8988T (cell line): ENCODE results near the gene EYS.
"Not testable (repeated sequence)": the region's sequence is repeated elsewhere in the genome, so short reads cannot be mapped to it uniquely, and the experiment has no call there.

ENCODE experiments used
- DNase-seq: peaks from one replicate; pipeline ENCODE4 v3.0.0; 2011

Gene EYS

DNA sequence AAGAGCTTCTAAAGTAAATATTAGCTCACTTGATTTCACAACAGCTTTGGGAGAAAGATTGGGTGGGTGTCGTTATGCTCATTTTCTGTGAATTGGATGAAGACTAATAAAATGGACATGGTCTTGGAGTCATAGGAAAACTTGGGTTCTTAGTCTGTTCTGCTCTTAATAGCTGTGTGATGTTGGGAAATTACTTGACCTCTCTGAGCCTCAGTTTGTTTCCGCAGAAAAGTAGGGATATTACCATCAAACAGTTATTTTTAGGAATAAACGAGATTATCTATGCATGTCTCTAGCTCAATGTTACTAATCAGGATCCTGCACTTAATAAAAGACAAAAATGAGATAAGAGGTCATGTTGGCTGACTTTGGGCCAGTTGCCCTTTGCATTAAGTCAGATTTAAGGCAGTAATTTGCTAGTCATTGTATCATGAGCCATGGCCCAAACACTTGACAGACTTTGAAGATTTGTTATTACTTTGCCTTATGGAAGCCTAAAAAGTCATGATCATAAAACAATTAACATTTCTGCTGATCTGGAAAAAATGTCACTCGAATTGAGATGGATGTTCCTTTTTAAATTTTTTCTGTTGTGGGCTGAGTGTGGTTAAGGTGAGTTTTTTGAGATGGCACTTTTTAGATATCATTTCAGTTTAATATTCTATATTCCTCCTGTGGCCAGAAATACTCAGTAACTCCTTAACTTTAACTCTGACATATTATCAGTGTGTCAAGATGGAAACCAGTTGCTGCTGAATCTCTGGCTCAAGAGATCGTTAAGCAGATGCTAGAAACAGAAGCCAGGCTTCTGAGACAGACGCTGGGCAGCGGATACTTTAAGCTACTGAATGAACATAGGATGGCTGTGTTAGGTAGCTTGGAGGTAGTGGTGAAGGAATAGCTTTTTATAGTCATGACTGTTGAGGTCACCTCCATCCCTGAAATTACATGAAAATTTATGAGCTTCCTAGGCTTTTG, 1779.8 kb downstream of the EYS start:
- DNase-seq = no peak

DNA sequence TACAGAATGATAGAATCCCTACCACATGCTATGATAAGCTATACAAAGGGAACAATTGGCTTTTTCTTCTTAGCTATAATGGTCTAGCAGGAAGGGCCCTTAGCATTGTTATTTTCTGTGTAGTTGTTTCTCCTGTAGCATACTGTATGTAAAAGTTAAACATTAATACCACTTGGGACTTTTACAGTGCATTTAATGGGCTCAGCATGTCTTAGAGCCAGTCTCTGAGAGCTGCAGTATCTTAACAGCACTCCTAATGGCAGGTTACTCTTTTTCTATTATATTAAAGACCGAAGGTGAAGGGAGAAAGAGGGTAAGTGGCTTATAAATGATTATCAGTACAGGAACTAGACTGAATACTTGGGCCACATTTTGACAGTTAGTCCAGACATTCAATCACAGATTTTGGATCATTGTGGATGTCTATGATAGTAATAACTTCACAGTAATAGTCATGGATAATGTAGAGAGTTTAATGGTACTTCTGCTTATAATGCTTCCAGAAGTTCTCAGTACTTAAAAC, 1780.7 kb downstream of the EYS start:
- DNase-seq = no peak

DNA sequence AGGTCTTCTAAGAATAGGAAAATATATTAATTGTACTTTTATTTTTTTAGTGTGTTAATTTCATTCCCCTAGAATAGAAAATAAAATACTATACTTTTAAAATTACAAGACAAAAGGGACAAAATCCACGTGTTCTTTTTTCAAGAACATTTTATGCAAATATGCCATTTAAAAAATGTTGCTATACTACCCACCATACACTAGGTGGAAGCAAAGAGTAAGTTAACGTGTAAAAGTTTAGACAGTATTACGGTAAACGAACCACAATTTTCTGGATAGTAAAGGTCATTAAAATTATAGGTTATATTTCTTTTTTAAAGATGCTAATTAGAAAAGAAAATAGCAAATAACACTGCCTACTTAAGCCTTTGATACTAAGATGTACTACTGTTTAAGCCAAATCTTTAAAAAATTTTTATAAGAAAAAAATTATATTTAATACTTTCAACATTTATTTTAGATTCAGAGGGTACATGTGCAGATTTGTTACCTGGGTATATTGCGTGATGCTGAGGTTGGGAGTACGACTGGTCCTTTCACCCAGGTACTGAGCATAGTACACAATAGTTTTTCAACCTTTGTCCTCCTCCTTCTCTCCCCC, 1783.8 kb downstream of the EYS start:
- DNase-seq = no peak

DNA sequence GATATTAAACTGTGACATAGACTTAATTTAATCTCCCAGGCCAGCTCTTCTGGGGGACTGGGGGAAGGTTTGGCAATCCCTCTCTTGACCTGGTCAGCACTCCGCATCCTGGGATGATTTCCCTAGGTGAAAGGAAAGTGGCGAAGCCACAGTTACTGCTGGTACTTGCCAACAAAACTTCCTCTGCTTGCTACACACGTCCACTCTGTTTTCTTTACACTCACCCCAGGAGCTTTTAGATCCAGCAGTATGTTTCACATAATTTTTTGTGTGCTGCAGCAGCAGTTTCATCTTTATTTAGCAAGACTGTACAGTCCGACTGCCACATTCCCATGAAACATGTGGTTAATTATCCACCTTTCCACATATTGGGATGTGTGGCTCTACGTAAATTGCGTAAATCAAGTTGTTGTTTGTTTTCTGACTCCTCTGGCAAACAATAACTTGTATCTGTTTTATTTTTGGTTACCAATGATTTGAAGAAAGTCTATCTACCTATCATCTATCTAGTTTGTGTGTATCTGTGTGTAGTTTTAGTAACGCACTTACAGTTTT, 1787.4 kb downstream of the EYS start:
- no peak for DNase-seq

DNA sequence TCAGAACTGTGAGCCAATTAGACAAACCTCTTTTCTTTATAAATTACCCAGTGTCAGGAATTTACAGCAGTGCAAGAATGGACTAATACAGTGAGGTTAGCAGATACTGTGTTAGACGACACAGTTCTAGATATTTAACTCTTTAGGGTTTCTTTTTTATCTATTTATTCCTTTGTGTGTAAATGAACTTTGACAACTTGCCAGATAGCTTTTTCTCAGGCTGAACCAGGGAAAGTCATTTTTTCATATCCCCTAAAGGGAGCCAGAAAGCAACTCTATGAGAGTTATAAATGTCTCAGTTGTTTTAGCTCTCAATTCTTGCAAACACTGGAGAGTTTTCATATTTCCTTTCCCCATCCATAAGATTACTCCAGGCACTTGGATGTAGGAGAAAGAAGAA, 1794.1 kb downstream of the EYS start:
- no peak for DNase-seq

DNA sequence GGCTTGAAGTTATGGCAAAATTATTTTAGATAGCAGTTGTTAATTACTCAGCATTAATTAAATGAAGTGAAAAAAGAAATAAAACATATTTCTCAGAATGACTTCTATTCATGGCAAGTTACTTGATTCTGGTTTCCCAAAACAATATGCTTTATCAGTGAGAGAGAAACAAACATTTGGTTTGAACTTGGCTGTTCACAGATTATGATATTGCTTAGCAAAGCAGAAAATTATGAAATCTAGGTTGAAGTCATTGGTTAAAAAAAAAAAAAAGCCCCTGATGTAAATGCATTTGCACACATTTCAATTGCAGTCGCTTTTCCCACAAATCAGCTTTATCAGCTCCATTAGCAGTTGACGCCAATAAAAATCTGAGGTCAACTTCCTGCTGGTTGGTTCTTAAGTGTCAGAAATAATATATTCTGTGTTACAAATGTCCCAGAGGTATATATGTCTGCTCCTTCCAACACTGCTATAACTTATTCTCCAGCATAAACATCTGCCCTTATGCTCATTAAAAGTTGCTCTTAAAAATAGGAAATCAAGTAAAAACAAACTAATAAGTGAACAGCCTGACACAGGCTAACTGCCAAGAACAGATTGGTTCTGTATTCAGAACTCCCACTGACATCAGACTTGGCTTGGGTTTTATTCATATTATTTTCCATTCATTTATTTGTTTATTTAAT, 1796.0 kb downstream of the EYS start:
- DNase-seq = no peak

DNA sequence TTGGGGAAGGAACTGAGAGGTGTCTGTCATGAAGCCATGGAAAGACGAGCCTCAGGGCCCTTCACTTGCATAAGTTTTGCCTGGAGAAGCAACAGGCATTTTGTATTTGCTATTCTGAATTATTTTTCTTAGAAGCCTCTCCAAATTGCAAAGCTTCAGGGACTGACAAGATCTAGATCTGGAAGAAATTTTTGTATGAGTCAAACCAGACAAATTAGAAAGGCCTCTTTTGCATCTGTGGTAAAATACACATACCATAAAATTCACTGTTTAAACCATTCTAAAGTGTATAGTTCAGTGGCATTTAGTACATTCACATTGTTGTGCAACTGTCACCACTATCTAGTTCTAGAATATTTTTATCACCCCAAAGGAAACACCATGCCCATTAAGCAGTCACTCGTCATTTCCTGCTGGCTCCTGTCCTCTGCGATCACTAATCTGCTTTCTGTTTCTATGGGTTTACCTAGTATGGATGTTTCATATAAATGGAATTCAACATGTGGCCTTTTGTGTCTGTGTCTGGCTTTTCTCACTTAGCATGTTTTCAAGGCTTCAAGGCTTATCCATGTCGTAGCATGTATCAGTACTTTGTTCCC, 1802.3 kb downstream of the EYS start:
- no peak for DNase-seq

DNA sequence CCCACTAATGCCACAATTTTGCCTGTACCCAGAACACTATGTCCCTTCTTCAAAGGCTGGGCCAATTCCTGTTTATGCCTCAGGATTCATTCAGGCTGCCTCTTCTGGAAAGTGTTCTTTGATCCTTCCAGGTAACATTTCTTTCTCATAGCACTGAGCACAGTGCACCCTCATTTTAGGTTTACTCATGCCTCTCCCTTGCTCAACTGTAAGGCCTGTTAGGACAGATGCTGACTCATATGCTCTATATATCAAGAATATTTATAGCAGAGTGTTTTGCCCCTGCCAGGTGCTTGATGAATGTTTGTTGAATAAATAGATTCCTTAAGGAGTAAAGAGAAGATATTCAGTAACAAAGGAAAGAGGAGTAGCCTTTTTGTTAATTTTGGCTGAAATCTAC, 1807.5 kb downstream of the EYS start:
- no peak for DNase-seq

DNA sequence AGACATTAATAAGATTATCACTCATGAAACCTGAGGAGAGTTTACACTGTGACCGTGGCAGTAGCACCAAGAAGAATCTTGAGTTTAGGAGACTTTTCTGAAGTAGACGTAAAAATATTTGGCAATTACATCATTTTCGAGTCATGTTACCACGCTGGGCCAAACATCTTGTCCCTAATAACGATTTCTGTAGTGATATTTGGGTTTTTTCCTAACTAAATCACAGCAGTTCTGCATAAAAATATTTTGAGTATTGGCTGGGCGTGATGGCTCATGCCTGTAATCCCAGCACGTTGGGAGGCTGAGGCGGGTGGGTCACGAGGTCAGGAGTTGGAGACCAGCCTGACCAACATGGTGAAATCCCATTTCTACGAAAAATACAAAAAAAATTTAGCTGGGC, 1809.1 kb downstream of the EYS start:
- no peak for DNase-seq

DNA sequence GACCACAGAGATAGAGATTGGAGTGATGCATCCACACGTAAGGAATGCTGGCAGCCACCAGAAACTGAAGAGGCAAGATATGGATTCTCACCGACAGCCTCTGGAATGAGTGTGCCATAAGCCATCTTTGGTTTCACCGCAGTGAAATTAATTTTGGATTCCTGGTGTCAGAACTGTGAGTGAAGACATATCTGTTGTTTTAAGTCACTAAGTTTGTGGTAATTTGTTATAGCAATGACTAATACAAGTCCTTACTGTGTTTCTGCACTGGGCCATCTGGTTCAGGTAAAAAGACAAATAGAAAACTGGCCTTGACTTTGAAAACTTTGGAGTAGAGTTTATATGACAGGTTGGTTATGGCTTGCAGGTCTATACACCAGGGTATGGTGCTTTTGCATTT, 1809.6 kb downstream of the EYS start:
- no peak for DNase-seq

DNA sequence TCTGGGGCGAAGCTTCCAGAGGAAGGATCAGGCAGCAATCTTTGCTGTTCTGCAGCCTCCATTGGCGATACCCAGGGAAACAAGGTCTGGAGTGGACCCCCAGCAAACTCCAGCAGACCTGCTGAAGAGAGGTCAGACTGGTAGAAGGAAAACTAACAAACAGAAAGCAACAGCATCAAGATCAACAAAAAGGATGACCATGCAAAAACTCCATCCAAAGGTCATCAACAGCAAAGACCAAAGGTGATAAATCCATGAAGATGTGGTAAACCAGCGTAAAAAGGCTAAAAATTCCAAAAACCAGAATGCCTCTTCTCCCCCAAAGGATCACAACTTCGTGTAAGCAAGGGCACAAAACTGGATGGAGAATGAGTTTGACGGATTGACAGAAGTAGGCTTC, 1818.6 kb downstream of the EYS start:
- DNase-seq = no peak

DNA sequence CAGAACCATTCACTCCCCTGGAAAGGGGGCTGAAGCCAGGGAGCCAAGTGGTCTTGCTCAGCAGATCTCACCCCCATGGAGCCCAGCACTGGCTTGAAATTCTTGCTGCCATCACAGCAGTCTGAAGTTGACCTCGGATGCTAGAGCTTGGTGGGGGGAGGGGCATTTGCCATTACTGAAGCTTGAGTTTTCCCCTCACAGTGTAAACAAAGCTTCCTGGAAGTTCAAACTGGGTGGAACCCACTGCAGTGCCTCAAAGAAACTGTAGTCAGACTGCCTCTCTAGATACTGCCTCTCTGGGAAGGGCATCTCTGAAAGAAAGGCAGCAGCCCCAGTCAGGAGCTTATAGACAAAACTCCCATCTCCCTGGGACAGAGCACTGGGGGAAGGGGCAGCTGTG, 1819.2 kb downstream of the EYS start:
- not testable (repeated sequence) for DNase-seq

DNA sequence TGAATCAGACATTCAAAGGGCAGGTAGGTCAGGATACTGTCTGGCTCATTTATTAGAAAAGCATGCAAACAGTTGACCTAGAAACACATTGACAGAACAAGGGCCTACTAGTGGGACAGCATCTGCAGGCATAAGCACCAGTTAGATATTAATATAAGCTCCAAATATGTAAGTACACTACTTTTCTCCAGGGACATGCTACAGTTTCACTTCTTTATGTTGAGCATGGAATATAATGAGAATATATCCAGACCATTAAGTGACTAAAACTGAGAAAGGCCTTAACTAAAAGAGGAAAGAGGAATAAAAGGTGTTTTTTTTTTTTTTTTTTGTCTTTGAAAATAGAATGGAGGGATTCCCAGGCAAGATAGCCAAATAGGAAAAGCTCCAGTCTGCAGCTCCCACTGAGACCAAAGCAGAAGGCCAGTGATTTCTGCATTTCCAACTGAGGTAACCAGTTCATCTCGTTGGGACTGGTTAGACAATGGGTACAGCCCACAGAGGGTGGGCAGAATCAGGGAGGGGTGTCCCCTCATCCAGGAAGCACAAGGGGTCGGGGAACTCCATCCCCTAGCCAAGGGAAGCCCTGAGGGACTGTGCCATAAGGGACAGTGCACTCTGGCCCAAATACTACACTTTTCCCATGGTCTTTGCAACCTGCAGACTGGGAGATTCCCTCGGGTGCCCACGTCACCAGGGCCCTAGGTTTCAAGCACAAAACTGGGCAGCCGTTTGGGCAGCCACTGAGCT, 1819.8 kb downstream of the EYS start:
- DNase-seq = no peak

DNA sequence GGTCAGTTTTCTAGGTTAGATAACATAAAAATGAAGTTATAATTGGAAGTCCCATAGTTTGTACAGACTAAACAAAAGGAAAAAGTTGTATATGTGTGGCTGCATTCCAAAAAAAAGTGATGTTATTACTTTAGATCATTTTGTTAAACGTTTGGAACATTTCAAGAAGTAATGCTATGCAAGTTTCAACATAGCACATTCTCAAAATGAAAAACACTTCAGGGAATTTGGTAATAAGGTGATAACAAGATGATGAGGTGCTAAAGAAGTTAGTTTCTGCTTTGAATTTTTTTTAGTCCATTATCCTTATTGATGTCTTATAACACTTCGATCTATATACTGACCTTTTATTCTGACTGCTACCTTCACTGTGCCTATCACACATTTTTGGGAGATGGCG, 1820.7 kb downstream of the EYS start:
- DNase-seq = no peak

DNA sequence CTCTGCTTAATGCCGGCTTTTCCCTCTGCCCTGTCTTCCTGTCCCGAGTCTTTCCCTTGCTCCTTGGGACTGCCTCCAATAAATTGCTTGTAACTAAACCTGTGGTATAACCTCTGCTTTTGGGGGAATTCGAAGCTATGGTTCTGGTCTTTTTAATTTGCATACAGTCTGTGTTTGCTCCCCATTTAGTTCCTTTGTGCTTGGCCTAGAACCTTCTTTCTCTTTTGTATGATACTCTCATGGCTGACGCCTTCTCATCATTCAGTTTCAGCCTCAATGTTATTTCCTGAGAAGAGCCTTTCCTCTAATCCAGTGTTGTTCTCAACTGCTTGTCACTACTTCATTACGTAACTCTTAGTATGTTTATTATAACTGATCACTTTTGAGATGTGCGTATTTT, 1823.4 kb downstream of the EYS start:
- DNase-seq = no peak

DNA sequence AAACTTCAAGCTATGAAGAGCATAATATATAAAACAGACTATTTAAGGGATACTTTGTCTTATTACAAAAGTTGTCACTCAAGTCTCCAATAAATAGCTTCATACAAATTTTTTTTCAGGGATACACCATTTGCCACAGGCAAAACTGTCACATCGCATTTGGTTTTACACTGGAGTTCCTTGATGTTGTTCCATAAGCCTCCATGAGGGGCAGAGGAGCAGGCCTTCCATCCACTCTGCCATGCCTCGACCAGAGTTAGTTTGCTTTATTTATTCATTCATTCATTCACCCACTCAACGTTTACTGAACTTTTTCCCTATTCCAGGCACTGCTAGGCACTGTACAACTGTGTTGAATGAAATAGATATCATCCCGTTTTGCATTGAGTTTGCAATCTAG, 1824.8 kb downstream of the EYS start:
- DNase-seq = no peak

DNA sequence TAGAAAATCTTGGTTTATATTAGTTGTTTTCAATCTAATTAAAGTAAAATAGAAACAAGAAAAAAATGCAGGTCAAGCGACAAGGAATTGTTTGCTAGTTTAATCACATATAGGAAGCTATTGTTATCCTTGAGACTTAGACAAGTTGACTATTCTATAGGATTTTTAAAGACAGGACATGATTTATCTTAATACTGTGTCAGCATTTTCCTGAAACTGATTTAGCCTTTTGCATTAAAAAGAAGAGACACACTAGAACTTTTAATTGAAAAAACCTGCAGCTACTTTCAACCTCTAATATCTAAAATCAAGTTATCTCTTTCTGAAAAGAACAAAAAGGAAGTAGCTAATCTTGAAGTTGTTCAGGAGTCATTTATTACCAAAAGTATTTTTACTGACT, 1825.2 kb downstream of the EYS start:
- DNase-seq = no peak

DNA sequence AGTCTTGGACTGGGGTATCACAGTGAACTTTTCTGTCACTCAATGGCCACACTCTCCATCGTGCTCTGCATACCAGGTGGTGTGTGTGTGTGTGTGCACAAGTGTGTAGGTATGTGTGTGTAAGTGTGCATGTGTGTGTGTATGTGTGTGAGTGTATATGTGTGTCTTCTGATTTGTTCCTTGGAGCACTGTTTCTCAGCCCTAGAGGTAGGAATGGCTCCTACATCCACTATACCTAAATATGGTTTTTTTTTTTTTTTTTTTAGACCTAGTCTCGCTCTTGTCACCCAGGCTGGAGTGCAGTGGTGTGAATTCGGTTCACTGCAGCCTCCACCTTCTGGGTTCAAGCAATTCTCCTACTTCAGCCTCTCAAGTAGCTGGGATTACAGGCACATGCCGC, 1834.8 kb downstream of the EYS start:
- no peak for DNase-seq

DNA sequence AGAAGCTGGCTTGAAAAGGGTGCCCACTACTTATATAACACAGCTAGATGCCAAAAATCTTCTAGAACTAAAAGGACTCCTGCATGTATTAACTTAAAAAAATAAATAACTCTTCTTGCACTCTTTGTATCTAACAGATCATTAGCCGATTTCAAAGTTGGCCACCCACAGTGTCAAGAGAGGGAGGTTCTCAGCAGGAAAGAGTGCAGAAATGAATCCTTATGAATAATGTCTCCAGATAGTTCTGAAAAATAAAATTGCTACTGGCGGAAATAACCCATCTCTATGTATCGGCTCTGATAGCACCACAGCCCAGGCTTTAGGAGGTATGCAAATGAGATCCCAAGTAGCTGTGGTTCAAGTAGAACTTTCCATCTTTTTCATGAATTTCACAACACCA, 1838.7 kb downstream of the EYS start:
- DNase-seq = no peak

DNA sequence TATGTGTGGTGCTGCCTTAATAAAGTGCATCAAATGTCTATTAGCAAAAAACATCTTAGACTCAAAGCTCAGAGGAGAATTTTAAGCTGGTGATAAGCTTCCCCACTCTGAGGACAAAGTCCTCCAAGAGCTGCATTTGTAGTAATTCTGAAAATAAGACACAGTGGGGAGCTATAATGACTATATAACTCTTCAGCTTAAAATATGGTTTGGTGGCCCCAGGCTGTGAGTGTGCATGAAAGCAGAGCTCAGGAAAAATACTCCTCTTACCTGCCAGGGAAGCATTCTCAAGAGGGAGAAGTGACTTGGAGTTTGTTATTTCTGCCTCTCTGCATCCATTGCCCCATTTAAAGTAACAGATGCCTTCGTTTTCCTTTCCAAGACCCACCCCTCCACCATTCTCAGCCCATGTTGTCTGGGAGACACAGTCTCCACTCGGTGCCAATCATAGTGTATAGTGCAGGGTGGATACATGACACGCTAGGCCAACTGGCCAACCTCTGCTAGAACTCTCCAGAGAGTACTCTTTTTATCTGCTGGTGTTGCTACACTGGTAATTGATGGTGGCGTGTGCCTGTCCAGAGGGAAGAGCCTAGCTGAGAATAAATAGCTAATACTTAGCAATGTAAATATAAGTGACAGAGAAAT, 1842.2 kb downstream of the EYS start:
- DNase-seq = no peak

DNA sequence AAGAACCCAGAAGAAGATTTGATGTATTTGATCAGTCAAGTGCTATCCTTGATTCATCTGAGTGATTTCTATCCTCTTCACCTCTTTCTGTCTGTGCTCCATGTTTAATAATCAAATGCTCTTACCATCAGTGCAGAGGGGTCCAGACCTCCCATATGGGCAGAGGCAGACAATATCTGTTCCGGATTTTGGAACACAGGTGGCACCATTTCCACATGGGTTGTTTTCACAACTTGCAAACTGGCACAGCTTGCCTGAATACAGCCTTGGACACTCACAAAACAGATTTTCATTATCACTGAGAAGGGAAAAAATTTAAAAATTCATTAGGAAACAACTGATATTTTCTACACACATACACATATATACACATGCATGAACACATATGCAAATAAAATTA, 1843.0 kb downstream of the EYS start:
- no peak for DNase-seq
